Inferior parietal cortex (tissue), 1 donor: ENCODE results near the gene CBFA2T2.

Source experiments
- DNase-seq: peaks from one replicate; pipeline ENCODE4 v3.0.0-alpha.2; 2016; ENCODE audit errors: extremely low spot score

Gene CBFA2T2

GRCh38 chr20:33677991-33678702, 188.3 kb downstream of the CBFA2T2 start:
- no peak for DNase-seq

DNA sequence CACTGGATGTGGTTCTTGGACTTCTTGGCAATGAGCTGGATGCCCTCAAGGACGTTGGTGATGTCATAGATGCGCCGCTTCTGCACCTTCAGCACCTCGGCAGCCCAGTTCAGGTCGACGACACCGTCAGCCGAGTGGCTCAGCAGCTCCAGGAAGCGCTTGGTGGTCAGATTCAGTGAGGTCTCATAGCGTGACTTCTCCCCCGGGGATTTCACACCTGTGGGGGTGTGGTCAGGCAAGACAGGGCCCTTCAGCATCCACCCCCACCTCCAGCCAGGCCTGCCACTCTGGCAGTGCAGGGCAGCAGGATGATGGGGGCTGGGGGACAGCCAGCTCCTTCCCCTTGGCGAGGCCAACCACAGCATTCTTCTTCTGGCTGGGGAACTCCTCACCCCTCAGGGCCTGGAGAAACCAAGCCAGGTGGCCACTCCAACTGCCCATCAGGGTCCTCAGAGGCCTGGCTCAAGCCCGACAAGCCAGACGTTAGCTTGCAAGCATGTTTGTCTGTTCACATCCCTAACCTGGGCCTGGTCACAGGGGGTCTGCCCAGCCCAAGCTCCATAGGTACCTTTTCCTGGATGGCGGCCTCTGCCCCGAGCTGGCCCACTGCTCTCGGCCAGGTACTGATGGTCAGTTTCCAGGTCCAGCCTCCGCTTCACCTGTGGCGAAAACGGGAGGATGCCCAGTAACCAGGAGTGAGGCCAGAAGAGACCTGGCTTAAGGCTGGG, 190.0 kb downstream of the CBFA2T2 start:
- DNase-seq, result no peak

GRCh38 chr20:33680686-33681085, 190.8 kb downstream of the CBFA2T2 start:
- no peak for DNase-seq

DNA sequence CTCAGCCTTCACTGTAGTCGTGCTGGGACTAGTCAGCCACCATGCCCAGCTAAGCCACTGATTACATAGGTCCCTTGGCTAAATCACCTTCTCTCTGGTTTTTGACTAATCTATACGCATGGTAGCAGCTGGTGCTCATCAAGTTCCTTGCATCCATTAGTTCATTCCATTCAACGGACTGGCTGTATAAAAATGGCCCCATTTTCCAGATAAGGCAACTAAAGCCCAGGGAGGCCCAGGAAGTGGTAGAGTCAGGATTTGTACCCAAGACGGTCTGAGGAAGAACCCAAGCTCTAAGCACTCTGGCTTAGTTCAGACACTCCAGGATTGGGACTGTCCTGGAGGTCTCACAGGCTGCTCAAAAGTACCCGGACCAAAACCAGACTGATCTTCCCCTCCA, 191.4 kb downstream of the CBFA2T2 start:
- DNase-seq, result no peak

DNA sequence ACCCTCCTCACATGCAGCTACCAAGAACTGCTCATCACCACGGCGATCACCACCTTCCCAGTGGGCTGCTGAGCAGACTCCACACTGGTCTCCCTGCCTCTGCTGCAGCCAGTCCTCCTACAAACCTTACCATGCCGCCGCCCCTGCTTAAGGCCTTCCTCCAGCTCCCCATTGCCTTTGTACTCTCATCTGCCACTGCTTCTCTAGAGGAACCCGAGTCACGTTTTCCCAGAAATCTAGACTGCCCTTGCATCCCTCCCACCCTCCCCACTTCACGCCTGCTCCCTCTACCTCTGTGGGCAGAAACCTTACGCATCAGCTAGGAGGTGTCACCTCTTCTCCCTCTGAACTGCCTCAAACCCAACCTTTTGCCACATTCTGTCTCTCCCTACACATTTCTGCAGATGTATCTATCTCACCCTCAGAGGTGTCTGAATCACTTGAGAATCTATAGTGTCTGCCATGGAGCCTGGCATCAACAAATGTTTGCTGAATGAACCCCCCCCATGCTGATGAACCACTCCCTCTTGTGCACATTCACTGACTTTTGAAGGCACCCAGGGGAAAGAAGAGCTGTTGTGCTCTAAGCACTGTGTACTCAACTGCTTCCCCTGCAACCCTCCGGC, 191.9 kb downstream of the CBFA2T2 start:
- DNase-seq, result no peak

GRCh38 chr20:33684533-33685327, 194.8 kb downstream of the CBFA2T2 start:
- DNase-seq, result no peak

GRCh38 chr20:33685328-33686099, 195.6 kb downstream of the CBFA2T2 start:
- no peak for DNase-seq

- DNase-seq, result peak; percentile 91
Measured at GRCh38 chr20:33686100-33686983, 196.4 kb downstream of the CBFA2T2 start, which contains the start of gene E2F1. Gene E2F1 (minus strand): TSS chr20:33686385. CDS start chr20:33686264, 121 bp downstream.

- DNase-seq, result no peak
Measured at GRCh38 chr20:33686984-33687366, 197.1 kb downstream of the CBFA2T2 start.

GRCh38 chr20:33687370-33687915, 197.5 kb downstream of the CBFA2T2 start:
- no peak for DNase-seq

DNA sequence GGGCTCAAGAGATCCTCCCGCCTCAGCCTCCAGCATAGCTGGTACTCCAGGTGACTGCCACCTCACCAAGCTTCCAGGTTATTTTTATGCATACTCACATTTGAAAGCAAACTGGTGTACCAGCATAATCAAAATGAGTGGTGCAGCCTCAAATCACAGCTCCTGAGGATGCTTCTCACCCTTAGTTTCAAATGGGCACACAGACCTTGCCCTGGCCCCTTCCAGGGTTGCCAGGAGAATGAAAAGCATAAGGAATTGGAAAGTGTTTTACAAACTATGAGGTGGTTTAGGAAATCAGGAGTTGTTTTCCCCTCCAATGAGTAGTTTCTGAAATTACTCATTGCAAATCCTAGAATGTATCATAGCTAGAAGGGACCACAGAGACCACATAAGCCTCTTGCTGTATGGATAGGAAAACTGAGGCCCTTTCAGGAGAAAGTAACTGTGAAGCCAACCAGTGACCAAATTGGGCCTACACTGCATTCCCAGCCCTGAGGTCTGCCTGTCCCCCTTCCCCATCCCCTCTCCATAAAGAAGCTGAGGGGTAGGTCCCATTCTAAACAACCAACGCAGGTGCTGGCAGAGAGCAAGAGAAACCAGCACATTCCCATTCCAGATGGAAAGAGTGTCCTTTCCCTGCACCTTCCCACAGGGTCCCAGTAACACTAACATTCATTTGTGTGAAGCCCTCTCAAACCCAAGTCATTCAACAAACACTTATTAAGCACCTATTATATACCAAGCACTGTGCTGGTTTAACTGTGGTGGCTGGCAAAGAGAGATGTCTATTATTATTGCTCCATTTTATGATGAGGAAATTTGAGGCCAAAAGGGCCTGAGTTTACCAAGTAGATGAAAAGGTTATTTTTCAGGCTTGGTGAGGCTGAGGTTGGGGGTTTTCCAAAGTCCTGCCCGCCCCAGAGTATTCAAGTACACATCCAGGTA, 198.4 kb downstream of the CBFA2T2 start:
- DNase-seq, result no peak

DNA sequence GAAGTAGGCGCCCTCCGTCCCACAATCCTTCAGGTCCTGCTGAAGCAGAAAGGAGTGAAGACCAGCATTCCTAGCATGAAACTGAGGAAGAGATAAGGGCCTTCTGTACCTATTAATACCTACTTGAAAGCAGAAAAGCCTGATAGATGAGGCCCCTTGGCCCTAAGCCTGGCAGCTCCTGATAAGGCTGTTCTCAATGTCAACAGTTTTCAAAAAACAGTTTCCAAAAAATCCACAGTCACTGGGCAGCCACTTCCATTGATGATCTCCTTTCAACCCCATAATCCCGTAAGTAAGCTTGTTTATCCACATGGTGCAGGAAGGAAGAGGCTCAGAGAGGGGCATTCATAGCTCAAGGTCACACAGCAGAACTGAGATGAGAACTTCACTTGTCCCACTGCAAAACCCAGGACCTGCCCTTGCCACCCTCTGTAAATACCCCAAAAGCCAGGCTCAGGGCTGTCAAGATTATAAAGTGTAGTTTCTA, 199.1 kb downstream of the CBFA2T2 start:
- DNase-seq, result no peak

DNA sequence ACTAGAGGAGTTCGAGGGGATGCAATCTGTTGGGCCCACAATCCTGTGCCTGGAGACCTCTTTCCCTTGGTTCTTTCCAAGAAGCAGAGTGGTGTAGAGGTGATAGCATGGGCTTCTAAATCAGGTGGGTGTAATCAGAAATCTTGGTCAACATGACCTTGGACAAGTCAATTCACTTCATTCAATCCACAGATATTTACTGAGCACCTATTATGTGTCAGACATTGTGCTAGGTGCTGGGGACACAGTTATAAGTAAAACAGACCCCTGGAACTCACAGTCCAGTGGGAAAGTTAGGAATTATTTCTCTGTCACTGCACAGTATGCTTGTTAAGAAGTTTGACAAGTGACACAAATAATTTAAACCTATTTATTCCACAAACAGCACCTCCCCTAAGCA, 199.6 kb downstream of the CBFA2T2 start:
- DNase-seq, result no peak

DNA sequence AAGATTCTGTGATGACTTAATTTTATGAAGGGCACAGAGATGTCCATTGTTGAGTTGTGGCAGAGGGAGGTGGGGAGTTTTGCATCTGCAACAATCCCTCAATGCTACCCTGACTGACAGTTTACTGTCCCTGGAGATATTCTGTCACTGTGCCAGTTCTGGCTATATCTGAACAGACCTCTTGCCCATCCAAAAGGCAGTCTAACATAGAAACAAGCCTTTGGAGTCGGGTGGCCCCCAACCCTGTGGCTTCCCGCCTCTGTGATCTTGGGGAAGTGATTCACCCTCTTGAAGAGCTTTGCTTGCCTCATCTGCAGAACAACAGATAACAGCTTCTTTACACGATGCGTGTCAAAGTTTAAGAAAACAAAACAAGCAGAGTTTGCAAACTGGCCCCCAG, 200.1 kb downstream of the CBFA2T2 start:
- DNase-seq, result peak; percentile 57

- DNase-seq, result no peak
Measured at GRCh38 chr20:33693289-33693688, 203.4 kb downstream of the CBFA2T2 start.

DNA sequence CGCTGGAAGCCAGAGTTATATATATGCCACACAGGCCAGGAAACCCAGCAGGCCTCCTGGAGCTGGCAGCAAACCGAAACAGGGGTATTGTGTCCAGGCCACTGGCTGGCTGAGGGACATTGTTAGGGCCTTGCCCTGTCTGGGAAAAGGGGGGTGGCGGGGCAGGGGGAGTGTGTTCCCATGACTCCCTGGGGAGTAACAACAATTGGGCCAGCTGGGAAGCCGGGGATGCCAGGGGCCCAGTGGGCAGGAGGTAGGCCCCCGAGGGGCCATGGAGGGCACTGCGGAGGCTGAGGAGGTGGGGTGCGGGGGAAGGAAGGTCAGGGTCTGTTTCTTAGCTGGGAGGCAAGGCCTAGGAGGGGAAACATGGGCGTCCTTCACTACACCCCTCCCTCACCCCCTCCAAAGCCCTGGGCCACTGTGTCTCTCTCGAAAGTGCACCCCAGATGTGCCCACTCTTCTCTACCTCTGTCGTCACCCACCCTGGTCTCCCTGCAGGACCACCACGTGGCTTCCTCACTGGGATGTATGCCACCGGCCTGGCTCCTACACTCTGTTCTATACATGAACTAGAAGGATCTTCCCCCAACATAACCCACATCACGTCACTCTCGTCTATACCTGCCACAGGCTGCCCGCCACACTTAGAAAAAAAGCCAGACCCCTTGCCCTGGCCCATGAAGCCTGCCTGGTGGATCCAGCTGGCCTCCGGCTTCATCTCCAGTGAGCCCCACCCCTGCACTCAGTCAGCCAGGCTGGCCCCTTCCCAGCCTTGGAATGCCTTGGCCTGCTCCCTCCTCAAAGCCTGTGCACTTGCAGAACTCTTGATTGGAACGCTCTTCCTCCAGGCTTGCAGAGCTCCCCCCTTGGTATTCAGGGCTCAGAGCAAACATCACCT, 204.1 kb downstream of the CBFA2T2 start:
- DNase-seq, result peak; percentile 47

DNA sequence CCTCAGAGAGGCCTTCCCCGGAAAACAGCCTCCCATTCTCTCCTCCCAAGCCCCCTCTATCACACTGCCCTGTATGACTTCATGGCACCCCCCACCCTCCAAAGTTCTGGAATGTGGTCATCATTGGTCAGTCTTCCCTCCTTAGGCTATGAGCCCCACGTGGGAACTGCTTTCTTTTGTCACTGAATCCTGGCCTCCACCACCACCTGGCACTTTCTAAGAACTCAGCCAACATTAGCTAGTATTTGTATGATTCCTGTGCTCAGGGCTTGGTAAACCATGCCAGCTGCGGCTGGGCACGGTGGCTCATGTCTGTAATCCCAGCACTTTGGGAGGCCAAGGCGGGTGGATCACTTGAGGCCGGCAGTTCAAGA, 204.7 kb downstream of the CBFA2T2 start:
- no peak for DNase-seq

DNA sequence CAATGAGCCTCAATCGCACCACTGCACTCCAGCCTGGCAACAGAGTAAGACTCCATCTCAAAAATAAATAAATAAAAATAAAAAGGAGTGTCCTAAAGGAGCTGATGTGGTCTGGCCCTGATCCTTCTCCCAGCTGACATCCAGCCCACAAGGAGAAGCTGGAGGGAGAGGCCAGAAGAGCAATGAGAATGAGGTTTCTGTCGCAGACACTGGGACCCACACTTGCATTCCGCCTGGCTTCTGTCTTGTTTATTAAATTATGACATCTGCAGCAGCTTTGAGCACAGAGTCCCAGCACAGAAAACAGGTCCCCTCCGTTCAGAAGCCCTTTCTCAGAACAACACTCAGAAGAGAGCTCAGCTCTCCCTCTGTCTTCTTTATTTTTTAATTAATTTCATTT, 206.6 kb downstream of the CBFA2T2 start:
- no peak for DNase-seq
